ENCODE measurements around the gene ADSL.

ADSL gene

GRCh38 chr22:40420341-40421081 lies 74.2 kb downstream of the ADSL start:
- no peak for DNase-seq

GRCh38 chr22:40421082-40421350 lies 74.7 kb downstream of the ADSL start:
- DNase-seq = no peak

GRCh38 chr22:40421941-40422340 lies 75.6 kb downstream of the ADSL start:
- no peak for DNase-seq

GRCh38 chr22:40422558-40423309 lies 76.4 kb downstream of the ADSL start:
- no peak for DNase-seq

- no peak for DNase-seq
Observed at GRCh38 chr22:40423310-40423688, 77.0 kb downstream of the ADSL start.

GRCh38 chr22:40423882-40424640 lies 77.8 kb downstream of the ADSL start:
- no peak for DNase-seq

- no peak for DNase-seq
Observed at GRCh38 chr22:40425082-40425481, 78.8 kb downstream of the ADSL start.

- no peak for DNase-seq
Observed at GRCh38 chr22:40426594-40427333, 80.5 kb downstream of the ADSL start.

GRCh38 chr22:40428796-40429195 lies 82.5 kb downstream of the ADSL start:
- DNase-seq = no peak

GRCh38 chr22:40429481-40429880 lies 83.2 kb downstream of the ADSL start:
- no peak for DNase-seq

- DNase-seq = no peak
Observed at GRCh38 chr22:40430991-40431390, 84.7 kb downstream of the ADSL start.

GRCh38 chr22:40432157-40432556 lies 85.9 kb downstream of the ADSL start:
- no peak for DNase-seq

GRCh38 chr22:40432625-40433024 lies 86.3 kb downstream of the ADSL start:
- no peak for DNase-seq

GRCh38 chr22:40433416-40434090 lies 87.3 kb downstream of the ADSL start:
- no peak for DNase-seq

- DNase-seq = peak; percentile 49
Observed at GRCh38 chr22:40434106-40434505, 87.8 kb downstream of the ADSL start.

GRCh38 chr22:40434745-40435144 lies 88.4 kb downstream of the ADSL start:
- DNase-seq = no peak

- peak; percentile 44 for DNase-seq
Observed at GRCh38 chr22:40436505-40437431, 90.5 kb downstream of the ADSL start.

Measured in fibroblast of skin of scalp (primary cell).